ENCODE data around the gene NUDCD3. TPM values are rescaled to one million over a fixed set of nuclear protein-coding genes. Genes with fewer than 3 reads are reported as not detected.

Gene NUDCD3
- total and polyA plus RNA-seq, 4 donors, result 24.8 to 91.0 (median 52.4) TPM

- no peak overlapping the region for H3K4me3 ChIP-seq
- TF ChIP-seq CTCF (IDR thresholded peaks at IDR 0.05; ENCODE audit: control extremely low read depth, extremely low read depth), result no peak
- H3K4me1 ChIP-seq (ENCODE audit: control insufficient read depth in 5 of 5, insufficient read depth in 5 of 5, low read length in 5 of 5), result peaks cover 0 to 8% (median 0%) of the 10 kb centered on the region in 5 donors
- DNase-seq (no peak), ATAC-seq (ENCODE audit: insufficient read depth, low FRiP score) (no peak)
- no peaks in the 10 kb centered on the region for H3K27me3 ChIP-seq (ENCODE audit: control insufficient read depth in 3 of 3, insufficient read depth in 3 of 3, low read length in 2 of 3)
- no peak overlapping the region for H3K9ac ChIP-seq (ENCODE audit: insufficient read depth in 1 of 2, low read length in 2 of 2)
- peaks cover 0 to 4% (median 0%) of the 10 kb centered on the region in 4 donors for H3K36me3 ChIP-seq (ENCODE audit: control insufficient read depth in 4 of 4, insufficient read depth in 4 of 4, low read length in 4 of 4)
- H3K9me3 ChIP-seq (ENCODE audit: control insufficient read depth in 4 of 4, insufficient read depth in 3 of 4, low read length in 3 of 4), result no peaks in the 10 kb centered on the region
- WGBS, 2 donors, result 65 to 68% methylated on average over 3 of the region's 3 CpGs
- H3K27ac ChIP-seq (ENCODE audit: low read depth in 1 of 2, low read length in 1 of 2), result no peak overlapping the region
Measured at GRCh38 chr7:44439926-44440325, 50.5 kb downstream of the NUDCD3 start.

- H3K27me3 ChIP-seq (ENCODE audit: control insufficient read depth in 3 of 3, insufficient read depth in 3 of 3, low read length in 2 of 3), result no peaks in the 10 kb centered on the region
- peaks cover 0 to 4% (median 0%) of the 10 kb centered on the region in 4 donors for H3K36me3 ChIP-seq (ENCODE audit: control insufficient read depth in 4 of 4, insufficient read depth in 4 of 4, low read length in 4 of 4)
- peaks cover 0 to 11% (median 0%) of the 10 kb centered on the region in 5 donors for H3K4me1 ChIP-seq (ENCODE audit: control insufficient read depth in 5 of 5, insufficient read depth in 5 of 5, low read length in 5 of 5)
- no peak overlapping the region for H3K27ac ChIP-seq (ENCODE audit: low read depth in 1 of 2, low read length in 1 of 2)
- no peak overlapping the region for H3K4me3 ChIP-seq
- H3K9me3 ChIP-seq (ENCODE audit: control insufficient read depth in 4 of 4, insufficient read depth in 3 of 4, low read length in 3 of 4), result no peaks in the 10 kb centered on the region
- TF ChIP-seq CTCF (IDR thresholded peaks at IDR 0.05; ENCODE audit: control extremely low read depth, extremely low read depth), result no peak
- no peak for ATAC-seq (ENCODE audit: insufficient read depth, low FRiP score)
- WGBS, 2 donors, result 92 to 97% methylated on average over 4 of the region's 4 CpGs
- no peak for DNase-seq
- no peak overlapping the region for H3K9ac ChIP-seq (ENCODE audit: insufficient read depth in 1 of 2, low read length in 2 of 2)
Measured at GRCh38 chr7:44438816-44439215, 51.6 kb downstream of the NUDCD3 start.

- no peak for ATAC-seq (ENCODE audit: insufficient read depth, low FRiP score)
- 81 to 91% methylated on average over 7 of the region's 7 CpGs for WGBS, 2 donors
Measured at GRCh38 chr7:44434201-44434600, 56.3 kb downstream of the NUDCD3 start.

More at GRCh38 chr7:44434201-44434600, 56.3 kb downstream of the NUDCD3 start:
- H3K36me3 ChIP-seq (ENCODE audit: control insufficient read depth in 4 of 4, insufficient read depth in 4 of 4, low read length in 4 of 4), result peaks cover 0 to 5% (median 1%) of the 10 kb centered on the region in 4 donors
- no peak overlapping the region for H3K27ac ChIP-seq (ENCODE audit: low read depth in 1 of 2, low read length in 1 of 2)
- peaks cover 0 to 15% (median 0%) of the 10 kb centered on the region in 5 donors for H3K4me1 ChIP-seq (ENCODE audit: control insufficient read depth in 5 of 5, insufficient read depth in 5 of 5, low read length in 5 of 5)
- H3K9me3 ChIP-seq (ENCODE audit: control insufficient read depth in 4 of 4, insufficient read depth in 3 of 4, low read length in 3 of 4), result no peaks in the 10 kb centered on the region
- H3K4me3 ChIP-seq, result no peak overlapping the region
- TF ChIP-seq CTCF (IDR thresholded peaks at IDR 0.05; ENCODE audit: control extremely low read depth, extremely low read depth), result no peak
- no peaks in the 10 kb centered on the region for H3K27me3 ChIP-seq (ENCODE audit: control insufficient read depth in 3 of 3, insufficient read depth in 3 of 3, low read length in 2 of 3)
- DNase-seq, result no peak
- H3K9ac ChIP-seq (ENCODE audit: insufficient read depth in 1 of 2, low read length in 2 of 2), result no peak overlapping the region

Measured in lung (tissue), 12 donors.